22Rv1 (cell line): Measurements from ENCODE around the gene CASK.

Experiments used
- ZFX ChIP-seq: fragments of 450-650 bp; IDR thresholded peaks from 2 replicates; pipeline ENCODE4 v1.6.1; 2017; ENCODE audit warnings: antibody characterized with exemption, borderline replicate concordance
- TF ChIP-seq, protein P1 (sequence below): fragments of 450-650 bp; IDR thresholded peaks from 2 replicates; pipeline ENCODE4 v1.5.1; 2017; ENCODE audit warnings: mild to moderate bottlenecking

DNA sequence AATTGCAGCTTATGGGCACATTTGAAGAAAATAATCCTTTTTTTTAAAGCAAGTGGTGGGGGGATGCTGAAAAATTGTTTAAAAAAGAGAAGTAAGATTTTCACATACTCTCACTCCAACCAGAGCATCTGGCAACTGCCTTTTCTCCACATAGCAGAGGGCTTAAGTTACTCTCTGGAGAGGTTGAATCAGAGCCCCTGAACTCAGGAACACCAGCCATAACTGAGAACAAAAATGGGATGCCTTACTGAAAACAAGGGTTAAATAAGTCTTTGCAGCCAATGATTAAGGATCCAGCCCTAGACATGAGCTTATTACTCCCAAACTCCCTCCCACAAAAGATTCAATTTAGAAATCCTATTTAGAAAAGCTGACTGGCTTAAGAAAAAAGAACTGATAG, 27.5 kb downstream of the CASK start:
- TF ChIP-seq, protein P1, sequence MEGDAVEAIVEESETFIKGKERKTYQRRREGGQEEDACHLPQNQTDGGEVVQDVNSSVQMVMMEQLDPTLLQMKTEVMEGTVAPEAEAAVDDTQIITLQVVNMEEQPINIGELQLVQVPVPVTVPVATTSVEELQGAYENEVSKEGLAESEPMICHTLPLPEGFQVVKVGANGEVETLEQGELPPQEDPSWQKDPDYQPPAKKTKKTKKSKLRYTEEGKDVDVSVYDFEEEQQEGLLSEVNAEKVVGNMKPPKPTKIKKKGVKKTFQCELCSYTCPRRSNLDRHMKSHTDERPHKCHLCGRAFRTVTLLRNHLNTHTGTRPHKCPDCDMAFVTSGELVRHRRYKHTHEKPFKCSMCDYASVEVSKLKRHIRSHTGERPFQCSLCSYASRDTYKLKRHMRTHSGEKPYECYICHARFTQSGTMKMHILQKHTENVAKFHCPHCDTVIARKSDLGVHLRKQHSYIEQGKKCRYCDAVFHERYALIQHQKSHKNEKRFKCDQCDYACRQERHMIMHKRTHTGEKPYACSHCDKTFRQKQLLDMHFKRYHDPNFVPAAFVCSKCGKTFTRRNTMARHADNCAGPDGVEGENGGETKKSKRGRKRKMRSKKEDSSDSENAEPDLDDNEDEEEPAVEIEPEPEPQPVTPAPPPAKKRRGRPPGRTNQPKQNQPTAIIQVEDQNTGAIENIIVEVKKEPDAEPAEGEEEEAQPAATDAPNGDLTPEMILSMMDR: no peak
- no peak for TF ChIP-seq ZFX
